Activated T-cell treated with anti-CD3 and anti-CD28 coated beads for 48 hours (primary cell): Measurements from ENCODE around the gene NPC2.

ENCODE experiments used
- DNase-seq: peaks from one replicate; pipeline ENCODE4 v3.0.0-alpha.2; 2020; ENCODE audit warnings: low read depth

NPC2 gene

GRCh38 chr14:74519316-74520074 is 26.4 kb upstream of the NPC2 start:
- no peak for DNase-seq

GRCh38 chr14:74518221-74518620 is 25.1 kb upstream of the NPC2 start:
- DNase-seq = no peak

- DNase-seq = no peak
Observed at GRCh38 chr14:74517731-74518130, 24.6 kb upstream of the NPC2 start.

GRCh38 chr14:74516451-74517160 is 23.5 kb upstream of the NPC2 start:
- DNase-seq = no peak

- no peak for DNase-seq
Observed at GRCh38 chr14:74515891-74516412, 22.8 kb upstream of the NPC2 start.

GRCh38 chr14:74514471-74514941 is 21.4 kb upstream of the NPC2 start:
- no peak for DNase-seq

- DNase-seq = no peak
Observed at GRCh38 chr14:74511966-74512830, 19.1 kb upstream of the NPC2 start.

- DNase-seq = no peak
Observed at GRCh38 chr14:74510959-74511409, 17.9 kb upstream of the NPC2 start.

GRCh38 chr14:74510223-74510931 is 17.3 kb upstream of the NPC2 start:
- DNase-seq = no peak

- no peak for DNase-seq
Observed at GRCh38 chr14:74509587-74510222, 16.6 kb upstream of the NPC2 start.

- DNase-seq = no peak
Observed at GRCh38 chr14:74508844-74509428, 15.8 kb upstream of the NPC2 start.

- DNase-seq = no peak
Observed at GRCh38 chr14:74508292-74508731, 15.2 kb upstream of the NPC2 start.

- no peak for DNase-seq
Observed at GRCh38 chr14:74507840-74508239, 14.7 kb upstream of the NPC2 start.

GRCh38 chr14:74507085-74507484 is 14.0 kb upstream of the NPC2 start:
- no peak for DNase-seq

GRCh38 chr14:74506411-74506851 is 13.3 kb upstream of the NPC2 start:
- no peak for DNase-seq

- no peak for DNase-seq
Observed at GRCh38 chr14:74505831-74506230, 12.7 kb upstream of the NPC2 start.

- no peak for DNase-seq
Observed at GRCh38 chr14:74504874-74505720, 12.0 kb upstream of the NPC2 start.

- no peak for DNase-seq
Observed at GRCh38 chr14:74504412-74504811, 11.3 kb upstream of the NPC2 start.

GRCh38 chr14:74503938-74504335 is 10.8 kb upstream of the NPC2 start:
- DNase-seq = no peak
